ENCODE results near the gene TMEM250.
"Not testable (repeated sequence)": the region's sequence is repeated elsewhere in the genome, so short reads cannot be mapped to it uniquely, and the experiment has no call there.

Gene TMEM250

DNA sequence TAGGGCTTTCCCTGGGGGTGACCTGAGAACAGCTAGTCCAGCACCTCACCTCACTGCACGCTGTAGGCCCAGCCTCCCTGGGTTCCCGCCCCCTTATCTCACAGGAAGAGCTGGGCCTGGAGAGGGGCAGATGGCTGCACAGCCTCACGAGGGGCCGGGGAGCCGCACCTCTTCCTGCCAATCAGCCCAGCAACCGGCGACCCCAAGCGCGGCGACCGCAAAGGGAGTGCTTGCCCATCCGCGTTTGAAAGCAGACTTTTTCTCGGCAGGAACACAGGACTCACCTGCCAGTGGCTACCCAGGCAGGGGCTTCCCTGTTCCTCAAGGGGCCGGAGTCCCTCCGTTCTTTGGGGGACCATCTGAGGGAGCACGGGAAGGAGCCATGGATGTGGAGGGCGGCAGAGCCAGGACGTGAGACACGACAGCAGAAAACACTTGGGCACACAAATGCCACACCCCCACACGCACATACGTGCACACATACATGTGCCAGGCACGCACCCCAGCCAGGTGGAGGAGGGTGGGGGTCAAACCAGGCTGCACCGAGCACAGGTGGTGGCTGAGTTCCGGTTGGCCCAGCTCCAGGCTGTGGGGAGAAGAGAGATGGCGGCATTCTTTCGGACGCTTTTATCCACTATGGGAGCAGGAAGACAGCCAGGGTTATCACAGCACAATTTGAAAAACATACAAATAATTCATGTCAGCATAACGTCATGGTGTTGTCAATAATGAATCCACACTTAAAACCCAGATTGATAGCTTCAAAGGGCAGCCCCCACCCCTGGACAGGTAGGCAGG is 11.3 kb downstream of the TMEM250 start:
- TF ChIP-seq TAF1 (IDR thresholded peaks at IDR 0.05; ENCODE audit: borderline replicate concordance, low read depth, low read length) (no peak), POLR2AphosphoS5 (IDR thresholded peaks at IDR 0.05; ENCODE audit: low read depth, low read length) (no peak), POLR2A (IDR thresholded peaks at IDR 0.05; ENCODE audit: low read depth, low read length) (no peak; the same call in 1 of the 2 replicates)
- FAIRE-seq (peak; percentile 83), DNase-seq (ENCODE audit: insufficient read length) (no peak)

GRCh38 chr9:136105398-136106135 is 13.1 kb downstream of the TMEM250 start:
- TF ChIP-seq POLR2A (IDR thresholded peaks at IDR 0.05; ENCODE audit: low read depth, low read length), result no peak
- TF ChIP-seq POLR2AphosphoS5 (IDR thresholded peaks at IDR 0.05; ENCODE audit: low read depth, low read length), result no peak
- TF ChIP-seq TAF1 (IDR thresholded peaks at IDR 0.05; ENCODE audit: borderline replicate concordance, low read depth, low read length), result no peak
- FAIRE-seq, result no peak
- DNase-seq (ENCODE audit: insufficient read length), result no peak

- no peak for DNase-seq (ENCODE audit: insufficient read length)
- FAIRE-seq, result no peak
- TF ChIP-seq TAF1 (IDR thresholded peaks at IDR 0.05; ENCODE audit: borderline replicate concordance, low read depth, low read length) (no peak), POLR2AphosphoS5 (IDR thresholded peaks at IDR 0.05; ENCODE audit: low read depth, low read length) (no peak), POLR2A (IDR thresholded peaks at IDR 0.05; ENCODE audit: low read depth, low read length) (no peak)
Observed at GRCh38 chr9:136104916-136105315, 13.8 kb downstream of the TMEM250 start.

DNA sequence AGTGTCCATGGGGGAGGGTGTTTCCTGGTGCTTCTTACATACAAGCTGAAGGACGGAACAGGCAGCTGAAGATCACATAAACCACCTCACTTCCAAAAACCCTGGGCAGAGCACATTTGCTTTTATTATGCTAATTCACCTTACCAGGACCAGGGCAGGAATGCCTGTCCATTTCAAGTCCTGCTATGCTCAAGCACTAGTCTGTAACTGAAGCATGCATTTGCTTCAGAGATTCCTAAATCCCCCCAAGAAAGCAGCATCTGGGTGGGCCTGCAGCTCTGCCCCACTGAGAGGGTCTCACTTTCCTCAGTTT is 14.2 kb downstream of the TMEM250 start:
- TF ChIP-seq TAF1 (IDR thresholded peaks at IDR 0.05; ENCODE audit: borderline replicate concordance, low read depth, low read length), result no peak
- TF ChIP-seq POLR2AphosphoS5 (IDR thresholded peaks at IDR 0.05; ENCODE audit: low read depth, low read length), result no peak
- no peak for TF ChIP-seq POLR2A (IDR thresholded peaks at IDR 0.05; ENCODE audit: low read depth, low read length)
- no peak for DNase-seq (ENCODE audit: insufficient read length)
- FAIRE-seq, result no peak

DNA sequence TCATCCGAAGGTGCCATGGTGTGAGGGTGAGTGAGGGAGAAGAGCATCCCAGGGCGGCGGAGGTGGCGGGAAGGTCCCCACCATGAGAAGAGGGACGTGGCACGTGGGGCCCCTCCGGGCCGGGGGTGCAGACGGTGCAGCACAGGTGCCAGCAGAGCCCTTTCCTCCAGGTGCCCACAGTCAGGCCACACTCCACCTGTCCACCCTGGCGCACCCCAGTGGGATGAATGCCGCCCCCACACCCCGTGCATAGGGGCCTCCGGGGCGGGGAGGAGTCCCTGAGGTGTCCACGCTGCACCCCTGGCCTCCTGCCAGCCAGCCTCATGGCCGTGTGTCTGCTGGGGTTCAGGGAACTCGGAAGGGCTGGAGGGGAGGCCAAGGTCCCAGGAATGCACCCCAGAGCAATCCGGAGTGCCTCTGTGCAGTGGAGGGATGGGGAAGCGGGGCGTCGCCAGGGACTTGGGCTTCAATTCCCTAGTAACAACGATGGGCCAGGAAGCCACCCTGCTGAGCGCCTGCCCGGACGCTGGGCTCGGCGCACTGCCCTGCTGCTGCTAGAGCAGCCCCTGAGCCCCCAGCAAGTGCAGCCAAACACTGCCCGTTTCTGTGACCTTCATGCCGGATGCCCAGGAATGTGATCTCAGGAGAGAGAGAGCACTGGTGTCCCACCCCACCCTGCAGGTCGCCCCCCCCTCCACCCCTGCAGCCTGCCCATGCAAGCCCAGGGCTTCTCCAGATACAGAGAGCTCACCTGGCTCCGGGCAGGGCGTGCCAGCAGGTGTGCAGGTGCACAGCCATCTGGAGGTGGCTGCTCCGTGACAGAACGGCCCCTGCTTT is 14.8 kb downstream of the TMEM250 start:
- no peak for TF ChIP-seq TAF1 (IDR thresholded peaks at IDR 0.05; ENCODE audit: borderline replicate concordance, low read depth, low read length)
- no peak for TF ChIP-seq POLR2A (IDR thresholded peaks at IDR 0.05; ENCODE audit: low read depth, low read length)
- no peak for TF ChIP-seq POLR2AphosphoS5 (IDR thresholded peaks at IDR 0.05; ENCODE audit: low read depth, low read length)
- DNase-seq (ENCODE audit: insufficient read length), result no peak

GRCh38 chr9:136101615-136102074 is 17.0 kb downstream of the TMEM250 start:
- FAIRE-seq; DNase-seq (ENCODE audit: insufficient read length): not testable (repeated sequence)

More for the DNA sequence above, 14.8 kb downstream of the TMEM250 start:
- FAIRE-seq, result no peak

GRCh38 chr9:136100700-136101614 is 17.7 kb downstream of the TMEM250 start:
- FAIRE-seq (no peak), DNase-seq (ENCODE audit: insufficient read length) (no peak)
- TF ChIP-seq TAF1 (IDR thresholded peaks at IDR 0.05; ENCODE audit: borderline replicate concordance, low read depth, low read length) (no peak), POLR2A (IDR thresholded peaks at IDR 0.05; ENCODE audit: low read depth, low read length) (no peak), POLR2AphosphoS5 (IDR thresholded peaks at IDR 0.05; ENCODE audit: low read depth, low read length) (no peak)

DNA sequence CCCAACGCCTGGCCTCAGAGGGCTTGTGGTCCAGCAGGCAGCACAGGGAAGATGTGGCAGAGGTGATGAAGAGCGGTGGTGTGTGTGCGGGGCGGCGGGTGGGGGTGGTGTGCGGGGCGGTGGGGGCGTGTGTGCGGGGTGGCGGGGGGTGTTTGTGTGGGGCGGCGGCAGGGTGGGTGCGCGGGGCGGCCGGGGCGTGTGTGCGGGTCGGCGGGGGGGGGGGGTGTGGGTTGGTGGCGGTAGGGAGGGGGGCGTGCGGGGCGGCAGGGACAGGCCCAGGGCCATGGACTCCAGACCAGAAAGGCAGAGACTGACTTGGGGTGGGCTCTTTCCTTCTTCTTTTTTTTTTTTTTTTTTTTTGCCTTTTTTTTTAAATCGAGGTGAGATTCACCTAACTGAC is 19.1 kb downstream of the TMEM250 start:
- DNase-seq (ENCODE audit: insufficient read length) (no peak), FAIRE-seq (no peak)
- no peak for TF ChIP-seq TAF1 (IDR thresholded peaks at IDR 0.05; ENCODE audit: borderline replicate concordance, low read depth, low read length)

DNA sequence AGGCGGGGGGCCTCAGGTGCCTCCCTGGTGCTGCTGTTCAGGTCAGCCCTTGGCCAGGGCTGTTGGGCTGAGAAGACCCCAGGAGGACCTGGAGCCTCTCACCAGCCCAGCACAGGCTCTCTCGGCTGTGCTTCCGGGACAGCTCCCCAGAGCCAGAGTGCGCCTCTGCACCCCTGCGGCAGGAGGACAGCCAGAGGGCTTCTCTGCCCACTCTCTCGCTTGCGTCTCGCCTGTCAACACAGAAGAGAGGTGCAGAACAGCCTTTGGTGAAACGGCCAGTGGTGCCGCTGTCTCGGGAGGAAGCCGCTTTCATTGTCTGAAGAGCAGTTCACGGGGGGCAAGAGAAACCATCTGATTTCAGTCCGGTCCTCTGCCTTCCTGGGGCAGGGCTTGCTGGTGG is 19.8 kb downstream of the TMEM250 start:
- TF ChIP-seq TAF1 (IDR thresholded peaks at IDR 0.05; ENCODE audit: borderline replicate concordance, low read depth, low read length), result no peak
- TF ChIP-seq POLR2A (IDR thresholded peaks at IDR 0.05; ENCODE audit: low read depth, low read length), result no peak
- TF ChIP-seq POLR2AphosphoS5 (IDR thresholded peaks at IDR 0.05; ENCODE audit: low read depth, low read length), result no peak
- FAIRE-seq (no peak), DNase-seq (ENCODE audit: insufficient read length) (no peak)

DNA sequence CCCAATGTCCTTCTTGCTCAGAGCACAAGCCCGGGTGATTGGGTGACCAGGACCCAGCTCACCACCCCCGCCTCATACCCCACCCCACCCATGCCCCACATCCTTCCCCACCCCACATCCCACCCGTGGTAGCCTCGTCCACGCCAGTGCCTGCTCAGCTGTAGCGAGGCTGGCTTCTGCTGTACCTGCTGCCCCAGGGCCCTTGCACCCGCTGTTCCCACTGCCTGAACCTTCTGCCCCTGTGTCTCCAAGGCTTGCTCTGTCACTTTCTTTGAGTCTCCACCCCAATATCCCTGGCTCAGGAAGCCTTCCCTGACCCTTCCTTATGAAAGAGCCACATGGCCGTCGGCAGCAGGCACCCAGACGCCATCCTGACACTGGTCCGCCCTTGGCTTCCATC is 20.5 kb downstream of the TMEM250 start:
- DNase-seq (ENCODE audit: insufficient read length) (no peak), FAIRE-seq (no peak)
- no peak for TF ChIP-seq POLR2A (IDR thresholded peaks at IDR 0.05; ENCODE audit: low read depth, low read length)
- TF ChIP-seq POLR2AphosphoS5 (IDR thresholded peaks at IDR 0.05; ENCODE audit: low read depth, low read length), result no peak
- TF ChIP-seq TAF1 (IDR thresholded peaks at IDR 0.05; ENCODE audit: borderline replicate concordance, low read depth, low read length), result no peak

All from GM12892 (cell line).